G401 (cell line): Measurements from ENCODE around the gene L3MBTL4. TPM values are rescaled to one million over a fixed set of nuclear protein-coding genes. Genes with fewer than 3 reads are reported as not detected.
"Not testable (repeated sequence)": the region's sequence is repeated elsewhere in the genome, so short reads cannot be mapped to it uniquely, and the experiment has no call there.

Source experiments
- DNase-seq: peaks from one replicate; pipeline ENCODE4 v3.0.0-alpha.2; 2015; ENCODE audit warnings: low spot score
- in situ Hi-C: cut with HindIII; loops from 2 replicates; pipeline ENCODE4 v1.10.0; 2016; ENCODE audit warnings: low sequenced_read_pairs, mixed read lengths
- total RNA-seq: library from RNA; depleted of rRNA; stranded (reverse); fragments of >200 nt; shearing (Covaris generic); gene quantifications from 2 replicates; pipeline ENCODE4 v1.2.3, GENCODE V29; 2014

Gene L3MBTL4
- total RNA-seq, 1 experiment from 2014 or later, result not detected

GRCh38 chr18:6156446-6156845 lies 258.3 kb downstream of the L3MBTL4 start:
- in situ Hi-C loops, result no loop called here
- no peak for DNase-seq

GRCh38 chr18:6155707-6156106 lies 259.0 kb downstream of the L3MBTL4 start:
- DNase-seq, result no peak
- in situ Hi-C loops, result no loop called here

GRCh38 chr18:6150430-6150829 lies 264.3 kb downstream of the L3MBTL4 start:
- peak; percentile 7 for DNase-seq
- in situ Hi-C loops, result no loop called here

DNA sequence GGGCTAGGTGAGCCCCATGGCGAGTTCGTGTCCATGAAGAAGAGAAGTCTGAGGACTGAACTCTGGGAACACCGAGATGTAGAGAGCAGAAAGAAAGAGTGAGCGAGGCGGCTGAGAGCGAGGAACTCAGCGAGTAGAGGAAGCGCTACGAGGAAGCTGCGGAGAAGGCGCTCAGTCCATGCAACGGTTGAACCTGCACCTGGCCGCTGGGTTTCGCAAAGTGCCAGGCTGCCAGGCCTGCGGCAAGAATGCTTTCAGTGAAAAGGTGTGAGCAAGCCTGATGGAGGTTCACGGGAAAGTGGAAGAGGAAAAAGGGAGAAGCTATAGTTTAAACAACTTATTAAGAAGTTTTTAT lies 268.4 kb downstream of the L3MBTL4 start:
- DNase-seq, result no peak
- in situ Hi-C loops, result no loop called here

DNA sequence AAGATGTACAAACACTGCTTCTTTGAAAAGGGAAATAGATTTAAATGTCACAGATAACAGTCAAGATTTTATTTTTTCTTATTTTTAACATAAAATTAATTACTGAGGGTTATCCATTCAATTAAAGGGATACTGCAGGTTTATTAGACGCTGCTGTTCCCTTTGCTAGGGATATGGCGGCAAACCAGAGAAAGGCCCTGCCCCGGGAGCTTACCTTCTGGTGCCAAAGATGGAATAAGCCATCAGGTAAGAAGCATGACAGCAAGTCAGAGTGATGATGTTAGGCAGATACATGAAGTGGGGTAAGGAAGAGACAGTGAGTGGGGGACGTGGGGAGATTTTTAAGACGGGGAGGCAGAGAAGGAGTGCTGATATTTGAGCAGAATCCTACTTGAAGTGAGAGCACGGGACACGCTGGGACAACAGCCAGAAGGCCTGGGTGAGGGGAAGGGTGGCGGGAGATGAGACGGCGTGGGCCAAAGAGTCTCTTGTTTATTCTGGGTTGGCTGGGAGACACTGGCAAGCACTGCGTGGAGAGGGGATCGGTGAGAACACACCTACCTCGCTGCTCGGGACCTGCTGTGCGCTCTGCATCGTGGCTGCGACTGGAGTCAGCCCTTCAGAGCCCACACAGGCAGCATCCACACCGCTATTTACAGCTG lies 268.9 kb downstream of the L3MBTL4 start:
- in situ Hi-C loops, result no loop called here

GRCh38 chr18:6139007-6139406 lies 275.7 kb downstream of the L3MBTL4 start:
- DNase-seq, result no peak
- in situ Hi-C loops, result no loop called here

More for the DNA sequence above, 268.9 kb downstream of the L3MBTL4 start:
- no peak for DNase-seq

- in situ Hi-C loops, DNase-seq: not testable (repeated sequence)
Measured at GRCh38 chr18:6135901-6136300, 278.8 kb downstream of the L3MBTL4 start.

DNA sequence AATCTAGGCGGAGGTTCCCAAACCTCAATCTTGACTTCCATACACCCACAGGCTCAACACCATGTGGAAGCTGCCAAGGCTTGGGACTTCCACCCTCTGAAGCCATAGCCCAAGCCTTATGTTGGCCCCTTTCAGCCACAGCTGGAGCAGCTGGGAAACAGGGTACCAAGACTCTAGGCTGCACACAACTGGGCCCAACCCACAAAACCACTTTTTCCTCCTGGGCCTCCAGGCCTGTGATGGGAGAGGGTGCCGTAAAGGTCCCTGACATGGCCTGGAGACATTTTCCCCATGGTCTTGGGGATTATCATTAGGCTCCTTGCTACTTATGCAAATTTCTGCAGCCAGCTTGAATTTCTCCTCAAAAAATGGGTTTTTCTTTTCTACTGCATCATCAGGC lies 279.7 kb downstream of the L3MBTL4 start:
- DNase-seq, in situ Hi-C loops: not testable (repeated sequence)

- in situ Hi-C loops, result no loop called here
- peak; percentile 12 for DNase-seq
Measured at GRCh38 chr18:6132751-6133368, 281.9 kb downstream of the L3MBTL4 start.

GRCh38 chr18:6120820-6121279 lies 293.9 kb downstream of the L3MBTL4 start:
- in situ Hi-C loops, result no loop called here
- no peak for DNase-seq

DNA sequence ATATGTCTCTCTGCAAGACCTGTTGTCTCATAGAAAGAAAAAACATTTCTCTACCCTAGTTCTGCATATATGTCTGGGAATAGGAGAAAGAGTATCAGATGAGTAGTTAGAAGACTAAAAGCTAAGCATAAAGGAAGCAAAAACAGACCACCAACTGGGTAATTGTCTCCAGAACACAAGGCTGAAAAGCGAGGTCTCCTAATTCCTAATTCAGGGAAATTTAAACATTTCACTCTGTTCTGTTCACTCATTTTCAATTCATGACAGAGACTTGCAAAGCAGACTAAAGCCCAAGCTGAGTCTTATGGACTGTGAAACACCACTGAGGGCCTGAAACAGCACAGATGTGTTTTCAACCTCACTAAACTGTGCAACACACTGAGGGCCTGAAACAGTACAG lies 294.9 kb downstream of the L3MBTL4 start:
- no peak for DNase-seq
- in situ Hi-C loops, result no loop called here

GRCh38 chr18:6118080-6118479 lies 296.6 kb downstream of the L3MBTL4 start:
- no peak for DNase-seq
- in situ Hi-C loops, result no loop called here

- no peak for DNase-seq
- in situ Hi-C loops, result no loop called here
Measured at GRCh38 chr18:6115710-6116109, 299.0 kb downstream of the L3MBTL4 start.

DNA sequence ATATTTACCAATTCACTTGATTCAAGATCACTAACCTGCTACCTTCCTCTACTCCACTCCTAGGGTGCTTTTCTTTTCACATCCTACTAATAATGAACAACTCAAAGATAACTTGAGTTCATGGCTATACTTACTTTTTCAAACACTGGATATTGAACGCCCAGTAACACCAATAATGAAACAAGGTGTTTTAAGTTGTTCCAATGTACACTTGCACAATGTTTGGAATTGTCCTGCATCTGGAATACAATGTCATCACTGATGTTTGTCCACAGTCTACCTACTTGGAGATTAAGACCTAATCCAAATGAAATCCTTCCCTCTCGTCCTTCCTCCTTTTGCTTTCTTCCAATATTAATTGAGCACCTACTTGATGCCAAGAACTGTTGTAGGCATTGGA lies 301.1 kb downstream of the L3MBTL4 start:
- no peak for DNase-seq
- in situ Hi-C loops, result no loop called here

DNA sequence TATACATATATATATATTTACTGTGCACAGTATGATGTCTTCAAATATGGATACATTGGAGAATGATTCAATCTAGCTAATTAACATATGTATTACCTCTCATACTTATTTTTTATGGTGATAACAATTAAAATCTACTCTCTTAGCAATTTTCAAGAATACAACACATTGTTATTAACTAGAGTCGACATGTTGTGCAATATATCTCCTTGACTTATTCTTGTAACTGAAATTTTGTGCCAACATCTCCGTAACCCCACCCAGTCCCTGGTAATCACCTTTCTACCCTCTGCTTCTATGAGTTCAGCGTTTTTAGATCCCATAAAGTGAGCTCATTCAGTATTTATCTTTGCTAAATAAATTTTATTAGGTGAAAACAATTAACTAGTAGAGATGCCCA lies 303.0 kb downstream of the L3MBTL4 start:
- in situ Hi-C loops, result no loop called here
- DNase-seq, result no peak

GRCh38 chr18:6109743-6110142 lies 305.0 kb downstream of the L3MBTL4 start:
- no peak for DNase-seq
- in situ Hi-C loops, result no loop called here

DNA sequence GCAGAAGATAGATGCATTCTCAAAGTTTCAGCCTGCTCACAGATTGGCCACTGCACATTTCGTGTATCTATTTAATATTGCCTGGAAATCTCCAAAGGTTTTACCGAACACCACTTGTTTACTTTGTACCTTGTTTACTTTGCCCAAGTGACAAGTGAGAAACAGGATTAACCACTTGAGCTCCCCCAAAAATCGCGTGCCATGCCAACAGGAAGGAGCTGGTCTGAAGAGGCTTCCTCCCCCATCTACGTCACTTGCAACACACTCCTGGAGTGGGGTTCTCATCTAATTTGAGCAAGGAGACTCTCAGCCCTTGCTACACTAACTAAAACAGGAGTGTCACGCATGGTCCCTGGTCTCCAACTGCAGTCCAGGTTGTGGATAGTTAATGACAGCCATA lies 306.9 kb downstream of the L3MBTL4 start:
- DNase-seq, result no peak
- in situ Hi-C loops, result no loop called here

DNA sequence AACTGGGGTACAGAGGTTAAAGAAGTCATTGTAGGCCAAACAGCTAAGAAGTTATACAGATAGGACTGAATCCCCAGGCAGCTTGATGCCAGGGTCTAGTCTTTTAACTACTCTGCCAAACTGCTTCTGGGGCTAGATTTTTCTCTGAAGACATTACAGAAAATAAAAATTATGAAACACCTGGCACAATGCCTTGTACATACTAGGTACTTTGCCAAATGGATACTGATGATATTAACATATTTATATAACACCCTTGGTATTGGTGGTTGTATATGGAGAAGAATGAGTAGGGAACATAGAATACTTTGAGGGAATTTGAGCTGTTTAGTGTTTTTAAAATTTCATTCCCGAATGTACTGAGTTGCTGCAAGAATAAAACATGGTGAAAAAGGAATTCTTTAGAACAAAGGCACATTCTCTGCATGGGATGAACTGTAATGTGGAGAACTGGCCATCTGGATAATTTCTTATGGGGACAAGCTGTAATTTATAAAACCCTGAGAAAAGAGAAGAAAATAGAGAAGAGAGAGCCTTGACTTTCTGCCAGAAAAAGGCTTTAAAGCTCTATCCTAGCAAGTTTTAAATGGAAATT lies 308.5 kb downstream of the L3MBTL4 start:
- in situ Hi-C loops, result no loop called here
- peak; percentile 61 for DNase-seq

DNA sequence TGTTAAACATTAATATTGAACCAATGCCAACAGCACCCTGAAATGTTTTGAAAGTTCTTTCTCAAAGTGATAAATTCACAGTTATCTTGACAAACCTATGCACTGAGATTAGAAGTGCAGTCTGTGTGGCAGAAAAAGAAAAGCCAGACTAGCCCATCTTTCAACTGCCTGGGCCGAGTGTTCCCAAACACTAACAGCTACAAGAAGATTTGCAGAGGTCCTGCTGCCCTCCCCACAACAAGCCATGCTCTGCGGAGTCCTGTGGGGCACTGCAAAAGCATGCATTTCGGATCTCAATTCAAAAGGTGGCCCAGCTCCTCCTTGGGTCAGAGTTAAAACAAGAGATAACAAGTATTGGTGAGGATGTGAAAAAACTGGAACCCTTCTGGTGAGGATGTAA lies 311.0 kb downstream of the L3MBTL4 start:
- DNase-seq, result no peak
- in situ Hi-C loops, result no loop called here

- DNase-seq, result no peak
- in situ Hi-C loops, result no loop called here
Measured at GRCh38 chr18:6096730-6097129, 318.0 kb downstream of the L3MBTL4 start.

- no peak for DNase-seq
- in situ Hi-C loops, result no loop called here
Measured at GRCh38 chr18:6088432-6088831, 326.3 kb downstream of the L3MBTL4 start.
